Measurements from ENCODE around the gene CDK12. TPM values are rescaled to one million over a fixed set of nuclear protein-coding genes. Genes with fewer than 3 reads are reported as not detected.
"Not testable (repeated sequence)": the region's sequence is repeated elsewhere in the genome, so short reads cannot be mapped to it uniquely, and the experiment has no call there.

Gene CDK12
- total RNA-seq = 10 to 100 TPM; 63.7 to 81.9 TPM

DNA sequence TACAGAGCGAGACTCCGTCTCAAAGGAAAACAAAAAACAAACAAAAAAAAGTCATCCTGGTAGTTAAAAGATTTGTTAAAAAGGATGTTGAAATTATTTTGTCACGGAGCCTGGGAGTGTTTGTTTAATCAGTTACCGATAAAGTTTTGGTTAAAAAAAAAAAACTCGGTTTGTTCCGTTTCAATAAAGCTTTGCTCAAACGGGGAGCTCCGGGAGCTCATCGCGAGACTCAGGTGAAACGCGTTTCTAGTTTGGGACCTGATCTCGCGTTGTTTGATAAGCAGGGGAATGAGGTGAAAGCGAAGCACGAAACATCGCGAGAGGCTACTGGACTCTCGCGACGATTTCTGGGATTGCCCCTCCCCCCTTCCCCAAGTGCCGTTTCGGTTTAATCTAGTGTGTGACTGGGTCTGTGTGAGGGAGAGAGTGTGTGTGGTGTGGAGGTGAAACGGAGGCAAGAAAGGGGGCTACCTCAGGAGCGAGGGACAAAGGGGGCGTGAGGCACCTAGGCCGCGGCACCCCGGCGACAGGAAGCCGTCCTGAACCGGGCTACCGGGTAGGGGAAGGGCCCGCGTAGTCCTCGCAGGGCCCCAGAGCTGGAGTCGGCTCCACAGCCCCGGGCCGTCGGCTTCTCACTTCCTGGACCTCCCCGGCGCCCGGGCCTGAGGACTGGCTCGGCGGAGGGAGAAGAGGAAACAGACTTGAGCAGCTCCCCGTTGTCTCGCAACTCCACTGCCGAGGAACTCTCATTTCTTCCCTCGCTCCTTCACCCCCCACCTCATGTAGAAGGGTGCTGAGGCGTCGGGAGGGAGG is at the start of gene CDK12:
Gene CDK12, plus strand, starts transcription at position 374 of the 813 bp plus-strand sequence. CDS start 586 bp downstream, outside the sequence.
- no peaks in the 10 kb centered on the region for H3K27me3 Mint-ChIP-seq
- peak within 1 kb of the TSS; percentile 92 for H3K4me3 Mint-ChIP-seq
- ATAC-seq (replicated peaks) = peak; percentile 88
- no peaks in the 10 kb centered on the region for H3K9me3 Mint-ChIP-seq
- H3K27ac Mint-ChIP-seq = peak within 1 kb of the TSS; percentile 98
- H3K36me3 Mint-ChIP-seq (ENCODE audit: low read depth) = peaks cover 50% of the 10 kb centered on the region
- H3K4me1 Mint-ChIP-seq = no peaks in the 10 kb centered on the region

GRCh38 chr17:39416141-39416540 is 45.1 kb upstream of the CDK12 start:
- no peak overlapping the region for H3K4me3 Mint-ChIP-seq
- peaks cover 100% of the 10 kb centered on the region for H3K36me3 Mint-ChIP-seq (ENCODE audit: low read depth)
- H3K9me3 Mint-ChIP-seq = no peaks in the 10 kb centered on the region
- H3K4me1 Mint-ChIP-seq = no peaks in the 10 kb centered on the region
- no peak for ATAC-seq (replicated peaks)
- H3K27me3 Mint-ChIP-seq = no peaks in the 10 kb centered on the region
- H3K27ac Mint-ChIP-seq = no peak overlapping the region

GRCh38 chr17:39429600-39429999 is 31.7 kb upstream of the CDK12 start:
- ATAC-seq (replicated peaks) = no peak
- Mint-ChIP-seq H3K9me3 (no peaks in the 10 kb centered on the region), H3K36me3 (ENCODE audit: low read depth) (peaks cover 97% of the 10 kb centered on the region), H3K4me3 (no peak overlapping the region), H3K27me3 (no peaks in the 10 kb centered on the region), H3K27ac (no peak overlapping the region), H3K4me1 (no peaks in the 10 kb centered on the region)

DNA sequence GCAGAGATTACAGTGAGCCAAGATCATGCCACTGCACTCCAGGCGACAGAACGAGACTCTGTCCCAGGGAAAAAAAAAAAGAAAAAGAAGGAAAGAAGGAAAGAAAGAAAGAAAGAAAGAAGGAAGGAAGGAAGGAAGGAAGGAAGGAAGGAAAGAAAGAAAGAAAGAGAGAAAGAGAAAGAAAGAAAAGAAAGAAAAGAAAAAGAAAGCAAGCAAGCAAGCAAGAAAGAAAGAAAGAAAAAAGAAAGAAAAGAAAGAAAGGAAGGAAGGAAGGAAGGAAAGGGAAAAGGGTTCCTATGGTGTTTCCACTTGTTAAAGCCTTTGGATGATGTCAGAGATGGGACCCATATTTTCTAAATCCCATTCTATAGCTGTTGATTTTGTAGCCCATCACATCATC is 21.4 kb upstream of the CDK12 start:
- Mint-ChIP-seq H3K36me3 (ENCODE audit: low read depth) (peaks cover 100% of the 10 kb centered on the region), H3K27ac (peak overlapping the region; percentile 20)
- not testable (repeated sequence) for ATAC-seq (replicated peaks); H3K4me3 Mint-ChIP-seq; H3K9me3 Mint-ChIP-seq; H3K4me1 Mint-ChIP-seq; H3K27me3 Mint-ChIP-seq

DNA sequence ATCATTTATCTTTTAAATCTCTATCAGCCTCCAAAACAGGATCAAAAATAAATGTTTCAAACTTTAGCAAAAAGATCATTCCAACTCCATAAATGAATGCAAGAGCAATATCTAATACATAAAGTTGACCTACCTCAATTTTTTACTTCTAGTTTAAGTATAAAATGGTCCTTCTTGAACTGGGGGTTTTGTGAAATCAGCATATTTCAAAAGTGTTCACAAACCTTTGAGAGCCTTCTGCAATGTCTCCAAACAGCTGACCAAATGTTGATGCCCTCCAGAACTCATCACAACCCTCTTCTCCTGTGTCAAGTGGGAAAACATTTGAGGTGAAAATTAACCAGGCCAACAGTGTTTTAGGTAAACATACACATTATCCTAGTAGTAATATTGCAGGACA is 18.0 kb upstream of the CDK12 start:
- no peaks in the 10 kb centered on the region for H3K4me1 Mint-ChIP-seq
- H3K4me3 Mint-ChIP-seq = no peak overlapping the region
- no peaks in the 10 kb centered on the region for H3K27me3 Mint-ChIP-seq
- ATAC-seq (replicated peaks) = no peak
- peak overlapping the region; percentile 18 for H3K27ac Mint-ChIP-seq
- H3K9me3 Mint-ChIP-seq = no peaks in the 10 kb centered on the region
- peaks cover 100% of the 10 kb centered on the region for H3K36me3 Mint-ChIP-seq (ENCODE audit: low read depth)

- Mint-ChIP-seq H3K4me1 (no peaks in the 10 kb centered on the region), H3K27me3 (no peaks in the 10 kb centered on the region), H3K9me3 (no peaks in the 10 kb centered on the region), H3K4me3 (no peak overlapping the region), H3K36me3 (ENCODE audit: low read depth) (peaks cover 80% of the 10 kb centered on the region), H3K27ac (peak overlapping the region; percentile 43)
- ATAC-seq (replicated peaks) = no peak
These were observed 13.7 kb upstream of the CDK12 start for GRCh38 chr17:39447561-39447960.

DNA sequence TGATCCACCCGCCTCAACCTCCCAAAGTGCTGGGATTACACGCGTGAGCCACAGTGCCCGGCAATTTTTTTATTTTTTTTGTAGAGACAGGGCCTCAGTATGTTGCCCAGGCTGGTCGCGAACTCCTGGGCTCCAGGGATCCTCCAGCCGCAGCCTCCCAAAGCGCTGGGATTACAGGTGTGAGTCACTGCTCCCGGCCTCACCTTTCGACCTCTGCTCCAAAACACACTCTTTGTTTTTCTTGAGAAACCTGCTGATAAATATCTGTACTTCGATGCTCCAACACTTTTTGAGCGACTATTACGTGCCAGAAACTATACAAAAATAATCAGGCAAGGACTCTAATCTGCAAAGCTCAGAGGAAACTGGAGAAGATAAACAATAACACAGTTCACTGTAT is 11.2 kb upstream of the CDK12 start:
- ATAC-seq (replicated peaks) = no peak
- Mint-ChIP-seq H3K36me3 (ENCODE audit: low read depth) (peaks cover 55% of the 10 kb centered on the region), H3K4me1 (no peaks in the 10 kb centered on the region), H3K27me3 (no peaks in the 10 kb centered on the region), H3K4me3 (peak overlapping the region; percentile 97), H3K9me3 (no peaks in the 10 kb centered on the region), H3K27ac (peak overlapping the region; percentile 99)

- Mint-ChIP-seq H3K9me3 (no peaks in the 10 kb centered on the region), H3K4me3 (peak within 1 kb of the TSS; percentile 97), H3K27me3 (no peaks in the 10 kb centered on the region), H3K36me3 (ENCODE audit: low read depth) (peaks cover 46% of the 10 kb centered on the region), H3K4me1 (no peaks in the 10 kb centered on the region), H3K27ac (peak within 1 kb of the TSS; percentile 99)
- ATAC-seq (replicated peaks) = peak; percentile 100
These were observed 10.3 kb upstream of the CDK12 start, which contains the start of gene MED1 for GRCh38 chr17:39450847-39451581. Gene MED1 (minus strand): TSS chr17:39451263. CDS start chr17:39451062, 201 bp downstream.

- peaks cover 3% of the 10 kb centered on the region for H3K36me3 Mint-ChIP-seq (ENCODE audit: low read depth)
- no peak overlapping the region for H3K27ac Mint-ChIP-seq
- H3K4me3 Mint-ChIP-seq = no peak overlapping the region
- H3K27me3 Mint-ChIP-seq = no peaks in the 10 kb centered on the region
- no peaks in the 10 kb centered on the region for H3K9me3 Mint-ChIP-seq
- no peaks in the 10 kb centered on the region for H3K4me1 Mint-ChIP-seq
- ATAC-seq (replicated peaks) = no peak
These were observed 5.4 kb upstream of the CDK12 start for GRCh38 chr17:39455919-39456318.

DNA sequence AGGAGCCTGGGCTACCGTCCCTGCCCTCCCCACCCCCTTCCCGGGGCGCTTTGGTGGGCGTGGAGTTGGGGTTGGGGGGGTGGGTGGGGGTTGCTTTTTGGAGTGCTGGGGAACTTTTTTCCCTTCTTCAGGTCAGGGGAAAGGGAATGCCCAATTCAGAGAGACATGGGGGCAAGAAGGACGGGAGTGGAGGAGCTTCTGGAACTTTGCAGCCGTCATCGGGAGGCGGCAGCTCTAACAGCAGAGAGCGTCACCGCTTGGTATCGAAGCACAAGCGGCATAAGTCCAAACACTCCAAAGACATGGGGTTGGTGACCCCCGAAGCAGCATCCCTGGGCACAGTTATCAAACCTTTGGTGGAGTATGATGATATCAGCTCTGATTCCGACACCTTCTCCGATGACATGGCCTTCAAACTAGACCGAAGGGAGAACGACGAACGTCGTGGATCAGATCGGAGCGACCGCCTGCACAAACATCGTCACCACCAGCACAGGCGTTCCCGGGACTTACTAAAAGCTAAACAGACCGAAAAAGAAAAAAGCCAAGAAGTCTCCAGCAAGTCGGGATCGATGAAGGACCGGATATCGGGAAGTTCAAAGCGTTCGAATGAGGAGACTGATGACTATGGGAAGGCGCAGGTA is 762 bp downstream of the CDK12 start:
- Mint-ChIP-seq H3K27ac (peak overlapping the region; percentile 98), H3K4me1 (no peaks in the 10 kb centered on the region), H3K36me3 (ENCODE audit: low read depth) (peaks cover 57% of the 10 kb centered on the region), H3K27me3 (no peaks in the 10 kb centered on the region), H3K9me3 (no peaks in the 10 kb centered on the region), H3K4me3 (peak overlapping the region; percentile 92)
- peak; percentile 29 for ATAC-seq (replicated peaks)

- H3K27ac Mint-ChIP-seq = peak overlapping the region; percentile 98
- ATAC-seq (replicated peaks) = no peak
These were observed 1.5 kb downstream of the CDK12 start for GRCh38 chr17:39462631-39463375.

DNA sequence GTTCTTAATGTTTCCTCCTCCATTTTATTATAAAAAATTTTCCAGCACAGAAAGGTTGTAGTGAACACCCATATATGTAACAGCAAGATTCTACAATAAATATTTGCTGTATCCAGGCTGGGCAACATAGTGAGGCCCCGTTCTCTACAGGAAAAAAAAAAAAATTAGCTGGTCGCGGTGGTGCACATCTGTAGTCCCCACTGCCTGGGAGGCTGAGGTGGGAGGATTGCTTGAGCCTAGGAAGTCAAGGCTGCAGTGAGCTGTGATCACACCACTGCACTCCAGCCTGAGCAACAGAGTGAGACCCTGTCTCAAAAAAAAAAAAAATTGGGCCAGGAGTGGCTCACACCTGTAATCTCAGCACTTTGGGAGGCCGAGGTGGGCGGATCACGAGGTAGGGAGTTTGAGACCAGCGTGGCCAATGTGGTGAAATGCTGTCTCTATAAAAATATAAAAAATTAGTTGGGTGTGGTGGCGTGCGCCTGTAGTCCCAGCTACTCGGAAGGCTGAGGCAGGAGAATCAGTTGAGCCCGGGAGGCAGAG is 3.4 kb downstream of the CDK12 start:
- Mint-ChIP-seq H3K36me3 (ENCODE audit: low read depth) (peaks cover 83% of the 10 kb centered on the region), H3K4me3 (peak overlapping the region; percentile 92), H3K27ac (peak overlapping the region; percentile 98)
- H3K9me3 Mint-ChIP-seq; H3K27me3 Mint-ChIP-seq; ATAC-seq (replicated peaks); H3K4me1 Mint-ChIP-seq: not testable (repeated sequence)

More at GRCh38 chr17:39462631-39463375, 1.5 kb downstream of the CDK12 start:
- no peaks in the 10 kb centered on the region for H3K9me3 Mint-ChIP-seq
- H3K4me3 Mint-ChIP-seq = peak overlapping the region; percentile 92
- H3K4me1 Mint-ChIP-seq = no peaks in the 10 kb centered on the region
- H3K36me3 Mint-ChIP-seq (ENCODE audit: low read depth) = peaks cover 65% of the 10 kb centered on the region
- H3K27me3 Mint-ChIP-seq = no peaks in the 10 kb centered on the region

- peaks cover 95% of the 10 kb centered on the region for H3K36me3 Mint-ChIP-seq (ENCODE audit: low read depth)
- ATAC-seq (replicated peaks); H3K9me3 Mint-ChIP-seq; H3K27ac Mint-ChIP-seq; H3K4me1 Mint-ChIP-seq; H3K4me3 Mint-ChIP-seq; H3K27me3 Mint-ChIP-seq: not testable (repeated sequence)
These were observed 7.3 kb downstream of the CDK12 start for GRCh38 chr17:39468610-39469009.

DNA sequence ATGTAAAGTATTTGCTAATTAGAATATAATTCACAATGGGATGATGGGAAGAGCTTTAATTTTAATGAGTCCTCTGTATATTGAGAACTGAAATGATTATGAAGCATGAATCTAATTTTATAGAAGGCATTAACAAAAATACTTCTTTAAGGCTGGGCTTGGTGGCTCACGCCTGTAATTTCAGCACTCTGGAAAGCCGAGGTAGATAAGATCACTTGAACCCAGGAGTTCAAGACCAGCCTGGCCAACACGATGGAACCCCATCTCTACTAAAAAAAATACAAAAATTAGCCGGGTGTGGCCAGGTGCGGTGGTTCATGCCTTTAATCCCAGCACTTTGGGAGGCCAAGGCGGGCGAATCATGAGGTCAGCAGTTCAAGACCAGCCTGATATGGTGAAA is 12.0 kb downstream of the CDK12 start:
- ATAC-seq (replicated peaks) = no peak
- no peak overlapping the region for H3K4me3 Mint-ChIP-seq
- peaks cover 90% of the 10 kb centered on the region for H3K36me3 Mint-ChIP-seq (ENCODE audit: low read depth)

More for the DNA sequence above, 12.0 kb downstream of the CDK12 start:
- H3K9me3 Mint-ChIP-seq = no peaks in the 10 kb centered on the region
- H3K4me1 Mint-ChIP-seq = no peaks in the 10 kb centered on the region
- H3K27me3 Mint-ChIP-seq = no peaks in the 10 kb centered on the region
- no peak overlapping the region for H3K27ac Mint-ChIP-seq
